ENCODE results near the gene PAX7. TPM values are rescaled to one million over a fixed set of nuclear protein-coding genes. Genes with fewer than 3 reads are reported as not detected.

PAX7 gene
- polyA plus RNA-seq, 1 of the 3 experiments (the other 2 are of a cell fraction), result not detected

DNA sequence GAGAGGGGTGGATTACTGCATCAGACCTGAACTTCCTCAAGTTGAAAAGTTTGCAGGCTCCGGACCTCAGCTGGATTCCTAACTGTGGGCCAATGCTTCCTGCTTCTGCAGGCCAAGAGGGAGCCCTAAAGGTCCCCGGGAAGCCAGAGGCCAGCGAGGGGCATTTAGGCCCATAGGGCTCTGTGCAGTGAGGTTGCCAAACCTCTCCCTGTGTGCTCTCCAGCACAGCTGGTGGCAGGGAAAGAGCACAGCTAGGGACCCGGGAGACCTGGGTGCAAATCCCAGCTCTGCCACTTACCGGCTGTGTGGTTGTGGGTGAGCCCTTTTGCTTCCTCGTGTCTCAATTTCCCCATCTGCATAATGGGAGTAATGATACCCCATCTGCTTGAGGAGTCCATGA lies 100.5 kb downstream of the PAX7 start (continued):
- TF ChIP-seq, protein P1, sequence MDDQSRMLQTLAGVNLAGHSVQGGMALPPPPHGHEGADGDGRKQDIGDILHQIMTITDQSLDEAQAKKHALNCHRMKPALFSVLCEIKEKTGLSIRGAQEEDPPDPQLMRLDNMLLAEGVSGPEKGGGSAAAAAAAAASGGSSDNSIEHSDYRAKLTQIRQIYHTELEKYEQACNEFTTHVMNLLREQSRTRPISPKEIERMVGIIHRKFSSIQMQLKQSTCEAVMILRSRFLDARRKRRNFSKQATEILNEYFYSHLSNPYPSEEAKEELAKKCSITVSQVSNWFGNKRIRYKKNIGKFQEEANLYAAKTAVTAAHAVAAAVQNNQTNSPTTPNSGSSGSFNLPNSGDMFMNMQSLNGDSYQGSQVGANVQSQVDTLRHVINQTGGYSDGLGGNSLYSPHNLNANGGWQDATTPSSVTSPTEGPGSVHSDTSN (IDR thresholded peaks at IDR 0.05), result no peak
- TF ChIP-seq USF1 (IDR thresholded peaks at IDR 0.05; ENCODE audit: borderline replicate concordance, low read depth) (no peak), ZBTB33 (IDR thresholded peaks at IDR 0.05; ENCODE audit: borderline replicate concordance, low read depth) (no peak), FOSL2 (IDR thresholded peaks at IDR 0.05; ENCODE audit: borderline replicate concordance, low read depth) (no peak)

GRCh38 chr1:18731591-18732235 lies 101.1 kb downstream of the PAX7 start:
- H2AFZ ChIP-seq (ENCODE audit: low read depth), result no peak overlapping the region
- H3F3A ChIP-seq (replicated peaks; ENCODE audit: insufficient read depth), result no peaks in the 10 kb centered on the region
- H3K36me3 ChIP-seq (replicated peaks in 1 of 2; ENCODE audit: control insufficient read depth in 1 of 2, insufficient read depth in 2 of 2, low read length in 1 of 2), result no peaks in the 10 kb centered on the region
- no peaks in the 10 kb centered on the region for H3K79me2 ChIP-seq (ENCODE audit: insufficient read depth)
- no peak overlapping the region for H3K27ac ChIP-seq (ENCODE audit: low read depth in 2 of 2, low read length in 1 of 2)
- ChIA-PET CTCF (interaction anchor here (0.6 to 2.1 kb wide), 6 partner anchors 11 to 181 kb away, joined by 3 to 9 read pairs (median 4); no protein-coding TSS in a partner anchor), POLR2A (interaction anchor here (0.5 to 1.1 kb wide), 2 partner anchors 8 to 10 kb away, joined by 3 to 4 read pairs; no protein-coding TSS in a partner anchor)
- H3K27me3 ChIP-seq (ENCODE audit: insufficient read depth), result no peaks in the 10 kb centered on the region
- 56% methylated on average over 10 of the region's 10 CpGs for WGBS (ENCODE audit: low lambda C conversion rate)
- H3K4me2 ChIP-seq, result no peak overlapping the region
- no peaks in the 10 kb centered on the region for H4K20me1 ChIP-seq (ENCODE audit: insufficient read depth)
- no peaks in the 10 kb centered on the region for H3K4me1 ChIP-seq (ENCODE audit: control insufficient read depth in 1 of 2, insufficient read depth in 2 of 2, low read depth in 1 of 2, low read length in 1 of 2)
- no peak overlapping the region for H3K4me3 ChIP-seq (ENCODE audit: low read depth in 2 of 2, low read length in 1 of 2)
- H3K9me2 ChIP-seq, result no peaks in the 10 kb centered on the region
- no peak for DNase-seq
- no peaks in the 10 kb centered on the region for H3K9me3 ChIP-seq
- no peak overlapping the region for H3K9ac ChIP-seq
- TF ChIP-seq CTCF (IDR thresholded peaks at IDR 0.05), result no peak
- TF ChIP-seq MXI1 (IDR thresholded peaks at IDR 0.05; ENCODE audit: low read depth, low read length), result no peak
- no peak for TF ChIP-seq FOXJ3 (CRISPR knock-in tag; IDR thresholded peaks at IDR 0.05)
- no peak for TF ChIP-seq POLR2AphosphoS5 (IDR thresholded peaks at IDR 0.05; ENCODE audit: low read depth, low read length)
- no peak for TF ChIP-seq RCOR1 (IDR thresholded peaks at IDR 0.05; ENCODE audit: low read length)
- TF ChIP-seq NRF1 (IDR thresholded peaks at IDR 0.05; ENCODE audit: low read depth, low read length), result no peak
- TF ChIP-seq ZBTB33 (IDR thresholded peaks at IDR 0.05; ENCODE audit: borderline replicate concordance, low read depth), result no peak
- no peak for TF ChIP-seq RXRA (IDR thresholded peaks at IDR 0.05; ENCODE audit: borderline replicate concordance, low read depth)
- TF ChIP-seq GATA2 (CRISPR knock-in tag; IDR thresholded peaks at IDR 0.05), result no peak
- TF ChIP-seq, protein P2, sequence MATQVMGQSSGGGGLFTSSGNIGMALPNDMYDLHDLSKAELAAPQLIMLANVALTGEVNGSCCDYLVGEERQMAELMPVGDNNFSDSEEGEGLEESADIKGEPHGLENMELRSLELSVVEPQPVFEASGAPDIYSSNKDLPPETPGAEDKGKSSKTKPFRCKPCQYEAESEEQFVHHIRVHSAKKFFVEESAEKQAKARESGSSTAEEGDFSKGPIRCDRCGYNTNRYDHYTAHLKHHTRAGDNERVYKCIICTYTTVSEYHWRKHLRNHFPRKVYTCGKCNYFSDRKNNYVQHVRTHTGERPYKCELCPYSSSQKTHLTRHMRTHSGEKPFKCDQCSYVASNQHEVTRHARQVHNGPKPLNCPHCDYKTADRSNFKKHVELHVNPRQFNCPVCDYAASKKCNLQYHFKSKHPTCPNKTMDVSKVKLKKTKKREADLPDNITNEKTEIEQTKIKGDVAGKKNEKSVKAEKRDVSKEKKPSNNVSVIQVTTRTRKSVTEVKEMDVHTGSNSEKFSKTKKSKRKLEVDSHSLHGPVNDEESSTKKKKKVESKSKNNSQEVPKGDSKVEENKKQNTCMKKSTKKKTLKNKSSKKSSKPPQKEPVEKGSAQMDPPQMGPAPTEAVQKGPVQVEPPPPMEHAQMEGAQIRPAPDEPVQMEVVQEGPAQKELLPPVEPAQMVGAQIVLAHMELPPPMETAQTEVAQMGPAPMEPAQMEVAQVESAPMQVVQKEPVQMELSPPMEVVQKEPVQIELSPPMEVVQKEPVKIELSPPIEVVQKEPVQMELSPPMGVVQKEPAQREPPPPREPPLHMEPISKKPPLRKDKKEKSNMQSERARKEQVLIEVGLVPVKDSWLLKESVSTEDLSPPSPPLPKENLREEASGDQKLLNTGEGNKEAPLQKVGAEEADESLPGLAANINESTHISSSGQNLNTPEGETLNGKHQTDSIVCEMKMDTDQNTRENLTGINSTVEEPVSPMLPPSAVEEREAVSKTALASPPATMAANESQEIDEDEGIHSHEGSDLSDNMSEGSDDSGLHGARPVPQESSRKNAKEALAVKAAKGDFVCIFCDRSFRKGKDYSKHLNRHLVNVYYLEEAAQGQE (IDR thresholded peaks at IDR 0.05; ENCODE audit: low read depth, low read length), result no peak
- TF ChIP-seq NFIC (IDR thresholded peaks at IDR 0.05; ENCODE audit: borderline replicate concordance), result no peak
- no peak for TF ChIP-seq FOSL2 (IDR thresholded peaks at IDR 0.05; ENCODE audit: borderline replicate concordance, low read depth)
- TF ChIP-seq TCF12 (IDR thresholded peaks at IDR 0.05), result no peak
- no peak for TF ChIP-seq MEF2A (IDR thresholded peaks at IDR 0.05; ENCODE audit: borderline replicate concordance, low read depth)
- no peak for TF ChIP-seq ELF1 (IDR thresholded peaks at IDR 0.05)

Data from SK-N-SH (cell line).